ENCODE results near the gene PLCB1. TPM values are rescaled to one million over a fixed set of nuclear protein-coding genes. Genes with fewer than 3 reads are reported as not detected.

The PLCB1 gene
- total and polyA plus RNA-seq, 5 experiments from 2014 or later = 1.4 to 3.8 (median 2.8) TPM

DNA sequence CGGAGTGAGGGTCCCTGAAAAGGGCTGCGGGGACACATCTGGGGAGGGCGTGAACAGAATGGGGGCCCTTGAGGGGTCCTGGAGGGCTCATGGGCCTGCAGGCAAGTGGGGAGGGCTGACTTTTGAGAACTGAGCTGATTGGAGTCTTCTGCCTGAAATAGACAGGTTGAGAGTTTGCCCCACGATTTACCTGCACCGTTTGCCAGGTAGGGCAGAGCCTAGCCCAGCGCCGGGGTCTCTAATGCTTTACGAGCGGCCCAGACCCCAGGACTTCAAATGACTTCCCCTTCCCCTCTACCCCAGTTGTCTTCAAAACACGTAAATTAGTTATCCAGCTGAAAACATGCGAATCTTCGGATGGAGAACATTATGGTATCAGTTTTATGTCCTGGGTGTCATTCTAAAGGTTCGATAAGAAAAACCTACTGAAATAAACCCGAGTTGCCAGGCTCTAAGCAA, 1.3 kb downstream of the PLCB1 start:
- no peaks in the 10 kb centered on the region for H3K36me3 Mint-ChIP-seq
- peak overlapping the region in 2 of 10 donors; percentile 37 to 82 for H3K27ac Mint-ChIP-seq
- POLR2A ChIA-PET = interaction anchor here (0.5 kb wide), 1 partner anchor 90 kb away, joined by 3 read pairs; no protein-coding TSS in a partner anchor

GRCh38 chr20:8133851-8134451, 1.9 kb downstream of the PLCB1 start:
- Mint-ChIP-seq H3K4me3 (peak overlapping the region in 8 of 10 donors; percentile 70 to 90 (median 83)), H3K4me1 (peaks cover 2 to 29% (median 20%) of the 10 kb centered on the region in 4 donors), H3K36me3 (no peaks in the 10 kb centered on the region), H3K27ac (no peak overlapping the region), H3K27me3 (peaks cover 0 to 17% (median 11%) of the 10 kb centered on the region in 5 donors), H3K9me3 (no peaks in the 10 kb centered on the region)
- POLR2A ChIA-PET = interaction anchor here (1.2 kb wide), 1 partner anchor 19 kb away, joined by 3 read pairs; no protein-coding TSS in a partner anchor
- DNase-seq (no peak), ATAC-seq (no peak)

More for the DNA sequence above, 1.3 kb downstream of the PLCB1 start:
- no peaks in the 10 kb centered on the region for H3K9me3 Mint-ChIP-seq
- no peak for DNase-seq
- H3K27me3 Mint-ChIP-seq = peaks cover 0 to 17% (median 11%) of the 10 kb centered on the region in 5 donors
- peak overlapping the region; percentile 70 to 92 (median 83) for H3K4me3 Mint-ChIP-seq
- peaks cover 2 to 29% (median 20%) of the 10 kb centered on the region in 4 donors for H3K4me1 Mint-ChIP-seq
- ATAC-seq = no peak

- Mint-ChIP-seq H3K9me3 (no peaks in the 10 kb centered on the region), H3K36me3 (no peaks in the 10 kb centered on the region), H3K27ac (no peak overlapping the region), H3K4me1 (peaks cover 6 to 17% (median 10%) of the 10 kb centered on the region in 4 donors), H3K27me3 (peaks cover 0 to 9% (median 3%) of the 10 kb centered on the region in 5 donors), H3K4me3 (no peak overlapping the region)
- POLR2A ChIA-PET = no interaction called here
- DNase-seq (no peak), ATAC-seq (no peak)
Observed at GRCh38 chr20:8139899-8140298, 7.8 kb downstream of the PLCB1 start.

DNA sequence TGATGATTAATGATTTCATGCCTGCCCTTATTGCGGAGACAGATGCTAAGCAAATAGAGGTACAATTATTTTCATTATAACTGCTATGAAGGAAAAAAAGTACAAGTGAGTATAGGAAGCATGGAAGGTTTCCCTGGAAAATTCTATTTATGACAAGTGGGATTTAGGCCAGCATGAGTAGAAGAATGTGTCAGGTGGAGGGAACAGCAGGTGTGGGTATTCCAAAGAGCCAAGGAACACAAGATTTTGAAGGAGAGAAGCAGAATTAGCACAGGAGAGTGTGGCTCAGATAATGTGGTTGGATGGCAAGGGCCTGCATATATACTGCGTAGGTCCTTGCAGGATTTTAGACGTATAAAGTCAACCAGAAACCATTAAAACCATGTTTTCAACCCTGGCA, 11.4 kb downstream of the PLCB1 start:
- no peaks in the 10 kb centered on the region for H3K36me3 Mint-ChIP-seq
- H3K27ac Mint-ChIP-seq = no peak overlapping the region
- DNase-seq = no peak
- no peaks in the 10 kb centered on the region for H3K27me3 Mint-ChIP-seq
- POLR2A ChIA-PET = no interaction called here
- ATAC-seq = no peak
- H3K4me1 Mint-ChIP-seq = peaks cover 8 to 29% (median 18%) of the 10 kb centered on the region in 4 donors
- no peak overlapping the region for H3K4me3 Mint-ChIP-seq
- H3K9me3 Mint-ChIP-seq = no peaks in the 10 kb centered on the region

DNA sequence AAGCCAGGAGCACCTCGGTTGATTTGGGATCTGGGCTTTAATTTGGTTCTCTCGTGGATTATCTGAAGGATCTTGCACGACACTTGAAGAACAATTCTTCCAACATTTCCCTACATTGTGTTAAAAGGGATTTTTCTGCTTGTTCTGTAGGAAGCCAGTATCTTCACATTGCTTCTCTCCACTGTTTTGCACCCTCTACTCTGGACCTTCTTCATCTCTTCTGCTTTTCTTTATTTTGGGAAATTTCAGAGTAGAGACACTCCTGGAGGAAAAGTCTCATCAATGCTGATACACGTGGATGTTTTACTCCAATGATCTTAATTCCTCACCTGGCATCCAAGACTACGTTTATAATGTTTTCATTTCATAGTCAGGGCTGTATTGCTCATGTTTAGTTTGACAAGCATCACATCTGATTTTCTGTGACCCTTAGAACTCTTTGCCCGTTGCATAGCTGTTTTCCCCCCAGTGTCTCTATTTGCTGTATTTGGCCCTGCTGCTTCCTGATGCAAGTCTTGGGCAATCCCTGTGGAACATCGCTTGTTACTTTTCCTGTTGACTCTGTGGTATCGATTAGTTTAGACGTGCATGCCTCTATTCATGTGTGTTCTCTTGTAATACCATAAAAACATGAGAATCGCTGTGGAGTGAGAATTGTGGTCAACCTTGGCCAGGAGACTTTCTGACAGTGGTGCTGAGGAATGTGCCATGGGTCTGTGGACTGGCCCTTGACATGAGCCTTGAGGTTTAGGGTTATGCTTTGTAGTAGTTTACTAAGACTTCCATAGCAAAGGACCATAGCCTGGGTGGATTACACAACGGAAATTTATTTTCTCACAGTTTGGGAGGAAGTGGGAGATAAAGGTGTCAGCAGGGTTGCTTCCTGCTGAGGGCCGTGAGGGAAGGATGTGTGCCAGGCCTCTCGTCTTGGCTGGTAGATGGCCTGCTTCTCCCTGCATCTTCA, 12.5 kb downstream of the PLCB1 start:
- peak overlapping the region in 5 of 10 donors; percentile 9 to 74 (median 42) for H3K27ac Mint-ChIP-seq
- ATAC-seq (peak in 1 of 2 donors; percentile 30), DNase-seq (no peak)
- H3K27me3 Mint-ChIP-seq = no peaks in the 10 kb centered on the region
- peak overlapping the region in 2 of 10 donors; percentile 14 to 46 for H3K4me3 Mint-ChIP-seq
- no peaks in the 10 kb centered on the region for H3K36me3 Mint-ChIP-seq
- peaks cover 8 to 29% (median 18%) of the 10 kb centered on the region in 4 donors for H3K4me1 Mint-ChIP-seq
- H3K9me3 Mint-ChIP-seq = no peaks in the 10 kb centered on the region
- POLR2A ChIA-PET = no interaction called here

DNA sequence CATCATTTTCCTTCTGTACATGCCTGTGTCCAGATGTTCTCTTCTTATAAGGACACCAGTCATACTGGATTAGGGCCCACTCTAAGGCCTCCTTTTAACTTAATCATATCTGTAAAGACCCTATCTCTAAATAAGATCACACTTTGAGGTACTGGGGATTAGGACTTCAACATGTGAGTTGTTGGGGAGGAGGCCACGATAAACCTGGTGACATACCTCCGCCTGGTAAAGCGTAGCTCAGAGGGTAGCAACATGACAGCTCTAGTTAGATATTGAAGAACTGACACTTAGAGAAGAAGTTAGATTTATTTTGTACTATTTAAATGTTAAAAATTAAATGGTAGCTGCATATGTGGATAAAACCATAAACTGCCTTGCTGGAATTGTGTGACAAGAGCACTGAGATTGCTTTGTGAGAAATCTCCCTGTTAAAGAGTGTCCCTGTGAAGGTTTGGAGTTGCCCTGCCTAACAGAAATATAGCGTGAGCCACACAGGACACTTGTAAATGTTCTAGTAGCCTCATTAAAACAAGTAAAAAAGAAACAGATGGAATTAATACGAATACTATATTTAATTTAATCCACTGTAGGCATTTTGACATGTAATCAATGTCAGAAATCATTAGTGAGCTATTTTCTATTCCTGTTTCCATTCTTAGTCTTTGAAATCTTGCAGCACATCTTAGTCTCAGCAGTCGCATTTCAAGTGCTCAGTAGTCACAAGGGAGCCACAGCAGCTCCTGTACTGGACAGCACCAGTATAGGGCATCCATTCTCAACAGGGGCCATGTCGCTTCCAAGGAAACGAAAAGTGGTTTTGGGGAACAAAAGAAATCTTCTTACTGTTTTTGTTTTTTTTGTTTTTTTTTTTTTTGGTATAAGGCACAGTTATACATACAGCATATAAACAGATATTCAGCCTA, 13.4 kb downstream of the PLCB1 start:
- ATAC-seq (no peak), DNase-seq (no peak)
- POLR2A ChIA-PET = no interaction called here
- Mint-ChIP-seq H3K4me3 (peak overlapping the region in 2 of 10 donors; percentile 14 to 46), H3K9me3 (no peaks in the 10 kb centered on the region), H3K4me1 (peaks cover 8 to 27% (median 18%) of the 10 kb centered on the region in 4 donors), H3K27ac (peak overlapping the region in 5 of 10 donors; percentile 9 to 74 (median 42)), H3K27me3 (no peaks in the 10 kb centered on the region), H3K36me3 (no peaks in the 10 kb centered on the region)

- H3K36me3 Mint-ChIP-seq = no peaks in the 10 kb centered on the region
- no peak overlapping the region for H3K4me3 Mint-ChIP-seq
- POLR2A ChIA-PET = interaction anchor here (0.6 kb wide), 1 partner anchor 15 kb away, joined by 4 read pairs; the partner anchor contains the start of gene PLCB1
- ATAC-seq (no peak), DNase-seq (no peak)
- H3K27me3 Mint-ChIP-seq = no peaks in the 10 kb centered on the region
- H3K9me3 Mint-ChIP-seq = no peaks in the 10 kb centered on the region
- peaks cover 11 to 43% (median 27%) of the 10 kb centered on the region in 4 donors for H3K4me1 Mint-ChIP-seq
- H3K27ac Mint-ChIP-seq = peak overlapping the region in 1 of 10 donors; percentile 20
Observed at GRCh38 chr20:8147476-8147875, 15.4 kb downstream of the PLCB1 start.

DNA sequence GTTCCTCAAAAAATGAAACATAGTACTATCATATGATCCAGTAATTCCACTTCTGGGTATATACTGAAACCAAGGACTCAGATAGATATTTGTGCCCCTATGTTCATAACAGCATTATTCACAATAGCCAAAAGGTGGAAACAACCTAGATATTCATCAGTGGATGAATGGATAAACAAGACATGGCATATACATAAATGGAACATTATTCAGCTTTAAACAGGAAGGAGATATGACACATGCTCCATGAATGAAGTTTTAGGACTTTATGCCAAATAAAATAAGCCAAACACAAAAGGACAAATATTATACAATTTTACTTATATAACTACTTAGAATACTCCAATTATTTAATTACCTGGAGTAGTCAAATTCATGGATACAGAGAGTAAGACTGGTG, 16.4 kb downstream of the PLCB1 start:
- H3K36me3 Mint-ChIP-seq = no peaks in the 10 kb centered on the region
- POLR2A ChIA-PET = no interaction called here
- DNase-seq = no peak
- peaks cover 18 to 54% (median 36%) of the 10 kb centered on the region in 4 donors for H3K4me1 Mint-ChIP-seq
- no peak overlapping the region for H3K27ac Mint-ChIP-seq
- H3K9me3 Mint-ChIP-seq = no peaks in the 10 kb centered on the region
- no peak overlapping the region for H3K4me3 Mint-ChIP-seq
- no peaks in the 10 kb centered on the region for H3K27me3 Mint-ChIP-seq
- no peak for ATAC-seq

DNA sequence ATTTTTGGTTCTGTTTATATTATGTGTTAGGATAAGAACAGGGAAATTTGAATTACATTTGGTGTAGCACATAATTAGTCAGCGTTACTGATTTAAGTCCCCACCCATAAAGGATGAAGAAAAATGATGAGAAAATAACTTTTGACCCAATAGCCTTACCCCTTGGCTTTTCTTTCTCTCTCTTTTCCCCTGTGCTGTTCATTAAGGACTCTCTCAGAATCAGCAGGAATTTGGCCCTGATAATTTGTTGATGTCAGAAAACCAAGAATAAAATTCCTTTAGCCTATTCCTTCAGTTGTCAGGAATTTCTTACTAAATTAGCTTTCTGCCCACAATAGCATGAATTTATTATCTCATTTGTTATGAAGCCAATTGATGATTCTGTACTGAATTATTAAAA, 18.5 kb downstream of the PLCB1 start:
- Mint-ChIP-seq H3K36me3 (no peaks in the 10 kb centered on the region), H3K9me3 (no peaks in the 10 kb centered on the region), H3K4me3 (no peak overlapping the region), H3K4me1 (peaks cover 16 to 53% (median 39%) of the 10 kb centered on the region in 4 donors), H3K27me3 (no peaks in the 10 kb centered on the region), H3K27ac (no peak overlapping the region)
- ATAC-seq (no peak), DNase-seq (no peak)
- POLR2A ChIA-PET = no interaction called here

- Mint-ChIP-seq H3K4me1 (peaks cover 18 to 55% (median 44%) of the 10 kb centered on the region in 4 donors), H3K27ac (peak overlapping the region in 7 of 10 donors; percentile 2 to 80 (median 53))
Observed at GRCh38 chr20:8151372-8151771, 19.3 kb downstream of the PLCB1 start.

DNA sequence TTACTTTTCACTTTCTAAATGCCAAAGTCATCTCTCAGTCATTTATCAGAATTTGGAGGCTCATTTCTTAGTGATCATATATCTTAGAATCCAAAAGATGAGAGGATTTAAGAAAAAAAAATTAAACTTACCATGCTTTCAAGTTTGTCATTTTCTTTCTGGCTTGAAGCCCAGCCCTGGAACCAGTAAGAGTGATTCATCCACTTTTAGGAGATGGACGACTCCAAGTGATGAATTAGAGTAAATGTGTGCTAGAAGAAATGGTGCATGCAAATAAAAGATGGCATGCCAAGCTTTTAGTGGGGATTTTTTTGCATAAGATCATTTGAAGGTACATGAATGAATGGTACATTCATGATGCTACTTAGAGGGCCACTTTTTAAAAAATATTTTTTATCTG, 20.1 kb downstream of the PLCB1 start:
- H3K4me1 Mint-ChIP-seq = peaks cover 18 to 63% (median 52%) of the 10 kb centered on the region in 4 donors
- no peak for ATAC-seq

More at GRCh38 chr20:8151372-8151771, 19.3 kb downstream of the PLCB1 start:
- POLR2A ChIA-PET = no interaction called here
- Mint-ChIP-seq H3K27me3 (no peaks in the 10 kb centered on the region), H3K9me3 (no peaks in the 10 kb centered on the region), H3K36me3 (no peaks in the 10 kb centered on the region), H3K4me3 (peak overlapping the region in 4 of 10 donors; percentile 12 to 50 (median 23))
- no peak for ATAC-seq
- no peak for DNase-seq

GRCh38 chr20:8152847-8153246, 20.8 kb downstream of the PLCB1 start:
- DNase-seq = no peak

More for the DNA sequence above, 20.1 kb downstream of the PLCB1 start:
- Mint-ChIP-seq H3K36me3 (no peaks in the 10 kb centered on the region), H3K27ac (peak overlapping the region in 2 of 10 donors; percentile 40 to 43), H3K4me3 (no peak overlapping the region), H3K27me3 (no peaks in the 10 kb centered on the region), H3K9me3 (no peaks in the 10 kb centered on the region)
- POLR2A ChIA-PET = no interaction called here
- no peak for DNase-seq

More at GRCh38 chr20:8152847-8153246, 20.8 kb downstream of the PLCB1 start:
- peaks cover 18 to 64% (median 53%) of the 10 kb centered on the region in 4 donors for H3K4me1 Mint-ChIP-seq
- ATAC-seq = no peak
- peak overlapping the region in 5 of 10 donors; percentile 3 to 52 (median 38) for H3K27ac Mint-ChIP-seq
- H3K4me3 Mint-ChIP-seq = peak overlapping the region in 2 of 10 donors; percentile 14 to 33
- POLR2A ChIA-PET = interaction anchor here (1.2 kb wide), 1 partner anchor 18 kb away, joined by 3 read pairs; no protein-coding TSS in a partner anchor
- H3K27me3 Mint-ChIP-seq = peaks cover 0 to under 1% (median 0%) of the 10 kb centered on the region in 5 donors
- peaks cover 0 to under 1% (median 0%) of the 10 kb centered on the region in 9 donors for H3K9me3 Mint-ChIP-seq
- no peaks in the 10 kb centered on the region for H3K36me3 Mint-ChIP-seq

Measured in naive thymus-derived CD8-positive, alpha-beta T cell (primary cell).